ENCODE results near the gene DYNC1H1.

DYNC1H1 gene

GRCh38 chr14:101945171-101945570 is 19.2 kb upstream of the DYNC1H1 start:
- H3K9ac ChIP-seq (ENCODE audit: low read depth, low read length), result no peak overlapping the region
- no peaks in the 10 kb centered on the region for H3K9me3 ChIP-seq (ENCODE audit: control insufficient read depth, insufficient read depth, low read length)
- peaks cover 10% of the 10 kb centered on the region for H3K4me1 ChIP-seq (ENCODE audit: control insufficient read depth, insufficient read depth, low read length)
- no peak overlapping the region for H3K27ac ChIP-seq (ENCODE audit: low read depth, low read length)
- H3K36me3 ChIP-seq (ENCODE audit: control insufficient read depth, insufficient read depth, low read length), result no peaks in the 10 kb centered on the region
- H3K4me3 ChIP-seq (ENCODE audit: low read depth, low read length), result no peak overlapping the region
- H3K27me3 ChIP-seq (ENCODE audit: control insufficient read depth, insufficient read depth, low read length), result peaks cover 50% of the 10 kb centered on the region

GRCh38 chr14:101947577-101947903 is 16.8 kb upstream of the DYNC1H1 start:
- peak overlapping the region; percentile 83 for H3K9ac ChIP-seq (ENCODE audit: low read depth, low read length)
- H3K4me3 ChIP-seq (ENCODE audit: low read depth, low read length), result peak overlapping the region; percentile 86
- no peaks in the 10 kb centered on the region for H3K36me3 ChIP-seq (ENCODE audit: control insufficient read depth, insufficient read depth, low read length)
- peak overlapping the region; percentile 94 for H3K27ac ChIP-seq (ENCODE audit: low read depth, low read length)
- H3K4me1 ChIP-seq (ENCODE audit: control insufficient read depth, insufficient read depth, low read length), result peaks cover 10% of the 10 kb centered on the region
- no peaks in the 10 kb centered on the region for H3K9me3 ChIP-seq (ENCODE audit: control insufficient read depth, insufficient read depth, low read length)
- peaks cover 37% of the 10 kb centered on the region for H3K27me3 ChIP-seq (ENCODE audit: control insufficient read depth, insufficient read depth, low read length)

GRCh38 chr14:101947904-101948665 is 16.3 kb upstream of the DYNC1H1 start:
- H3K36me3 ChIP-seq (ENCODE audit: control insufficient read depth, insufficient read depth, low read length), result no peaks in the 10 kb centered on the region
- H3K9ac ChIP-seq (ENCODE audit: low read depth, low read length), result peak overlapping the region; percentile 83
- H3K27me3 ChIP-seq (ENCODE audit: control insufficient read depth, insufficient read depth, low read length), result peaks cover 31% of the 10 kb centered on the region
- peak overlapping the region; percentile 94 for H3K27ac ChIP-seq (ENCODE audit: low read depth, low read length)
- H3K4me3 ChIP-seq (ENCODE audit: low read depth, low read length), result peak overlapping the region; percentile 86
- H3K4me1 ChIP-seq (ENCODE audit: control insufficient read depth, insufficient read depth, low read length), result peaks cover 10% of the 10 kb centered on the region
- H3K9me3 ChIP-seq (ENCODE audit: control insufficient read depth, insufficient read depth, low read length), result no peaks in the 10 kb centered on the region

GRCh38 chr14:101948666-101949216 is 15.6 kb upstream of the DYNC1H1 start:
- H3K36me3 ChIP-seq (ENCODE audit: control insufficient read depth, insufficient read depth, low read length), result no peaks in the 10 kb centered on the region
- H3K27ac ChIP-seq (ENCODE audit: low read depth, low read length), result peak overlapping the region; percentile 85
- H3K27me3 ChIP-seq (ENCODE audit: control insufficient read depth, insufficient read depth, low read length), result peaks cover 25% of the 10 kb centered on the region
- H3K4me3 ChIP-seq (ENCODE audit: low read depth, low read length), result peak overlapping the region; percentile 72
- no peaks in the 10 kb centered on the region for H3K9me3 ChIP-seq (ENCODE audit: control insufficient read depth, insufficient read depth, low read length)
- H3K4me1 ChIP-seq (ENCODE audit: control insufficient read depth, insufficient read depth, low read length), result peaks cover 10% of the 10 kb centered on the region
- H3K9ac ChIP-seq (ENCODE audit: low read depth, low read length), result peak overlapping the region; percentile 64

- Histone ChIP-seq H3K27ac (ENCODE audit: low read depth, low read length) (no peak overlapping the region), H3K4me1 (ENCODE audit: control insufficient read depth, insufficient read depth, low read length) (peaks cover 5% of the 10 kb centered on the region; the same call in 1 of the 2 replicates)
Observed at GRCh38 chr14:101950100-101950499, 14.3 kb upstream of the DYNC1H1 start.

GRCh38 chr14:101950516-101951215 is 13.7 kb upstream of the DYNC1H1 start:
- H3K4me1 ChIP-seq (ENCODE audit: control insufficient read depth, insufficient read depth, low read length), result peaks cover 5% of the 10 kb centered on the region; the same call in 1 of the 2 replicates
- H3K4me3 ChIP-seq (ENCODE audit: low read depth, low read length), result no peak overlapping the region
- H3K9ac ChIP-seq (ENCODE audit: low read depth, low read length), result no peak overlapping the region
- no peaks in the 10 kb centered on the region for H3K36me3 ChIP-seq (ENCODE audit: control insufficient read depth, insufficient read depth, low read length)
- H3K27ac ChIP-seq (ENCODE audit: low read depth, low read length), result no peak overlapping the region
- H3K9me3 ChIP-seq (ENCODE audit: control insufficient read depth, insufficient read depth, low read length), result no peaks in the 10 kb centered on the region
- H3K27me3 ChIP-seq (ENCODE audit: control insufficient read depth, insufficient read depth, low read length), result peaks cover 12% of the 10 kb centered on the region

More at GRCh38 chr14:101950100-101950499, 14.3 kb upstream of the DYNC1H1 start:
- no peaks in the 10 kb centered on the region for H3K9me3 ChIP-seq (ENCODE audit: control insufficient read depth, insufficient read depth, low read length)
- H3K9ac ChIP-seq (ENCODE audit: low read depth, low read length), result no peak overlapping the region
- H3K4me3 ChIP-seq (ENCODE audit: low read depth, low read length), result no peak overlapping the region
- H3K27me3 ChIP-seq (ENCODE audit: control insufficient read depth, insufficient read depth, low read length), result peaks cover 12% of the 10 kb centered on the region
- H3K36me3 ChIP-seq (ENCODE audit: control insufficient read depth, insufficient read depth, low read length), result no peaks in the 10 kb centered on the region

- no peak overlapping the region for H3K27ac ChIP-seq (ENCODE audit: low read depth, low read length)
- H3K9me3 ChIP-seq (ENCODE audit: control insufficient read depth, insufficient read depth, low read length), result no peaks in the 10 kb centered on the region
- H3K4me1 ChIP-seq (ENCODE audit: control insufficient read depth, insufficient read depth, low read length), result peaks cover 5% of the 10 kb centered on the region; the same call in 1 of the 2 replicates
- H3K36me3 ChIP-seq (ENCODE audit: control insufficient read depth, insufficient read depth, low read length), result no peaks in the 10 kb centered on the region
- H3K4me3 ChIP-seq (ENCODE audit: low read depth, low read length), result no peak overlapping the region
- no peaks in the 10 kb centered on the region for H3K27me3 ChIP-seq (ENCODE audit: control insufficient read depth, insufficient read depth, low read length)
- no peak overlapping the region for H3K9ac ChIP-seq (ENCODE audit: low read depth, low read length)
Observed at GRCh38 chr14:101953151-101953550, 11.2 kb upstream of the DYNC1H1 start.

GRCh38 chr14:101954501-101954900 is 9.9 kb upstream of the DYNC1H1 start:
- H3K27me3 ChIP-seq (ENCODE audit: control insufficient read depth, insufficient read depth, low read length), result no peaks in the 10 kb centered on the region
- H3K9ac ChIP-seq (ENCODE audit: low read depth, low read length), result no peak overlapping the region
- no peaks in the 10 kb centered on the region for H3K4me1 ChIP-seq (ENCODE audit: control insufficient read depth, insufficient read depth, low read length)
- no peak overlapping the region for H3K27ac ChIP-seq (ENCODE audit: low read depth, low read length)
- no peaks in the 10 kb centered on the region for H3K36me3 ChIP-seq (ENCODE audit: control insufficient read depth, insufficient read depth, low read length)
- H3K9me3 ChIP-seq (ENCODE audit: control insufficient read depth, insufficient read depth, low read length), result no peaks in the 10 kb centered on the region
- no peak overlapping the region for H3K4me3 ChIP-seq (ENCODE audit: low read depth, low read length)

GRCh38 chr14:101955695-101956161 is 8.6 kb upstream of the DYNC1H1 start:
- no peak overlapping the region for H3K9ac ChIP-seq (ENCODE audit: low read depth, low read length)
- H3K9me3 ChIP-seq (ENCODE audit: control insufficient read depth, insufficient read depth, low read length), result no peaks in the 10 kb centered on the region
- no peak overlapping the region for H3K4me3 ChIP-seq (ENCODE audit: low read depth, low read length)
- no peaks in the 10 kb centered on the region for H3K36me3 ChIP-seq (ENCODE audit: control insufficient read depth, insufficient read depth, low read length)
- no peaks in the 10 kb centered on the region for H3K4me1 ChIP-seq (ENCODE audit: control insufficient read depth, insufficient read depth, low read length)
- H3K27me3 ChIP-seq (ENCODE audit: control insufficient read depth, insufficient read depth, low read length), result no peaks in the 10 kb centered on the region
- H3K27ac ChIP-seq (ENCODE audit: low read depth, low read length), result no peak overlapping the region

GRCh38 chr14:101956179-101956885 is 8.0 kb upstream of the DYNC1H1 start:
- Histone ChIP-seq H3K36me3 (ENCODE audit: control insufficient read depth, insufficient read depth, low read length) (no peaks in the 10 kb centered on the region), H3K27me3 (ENCODE audit: control insufficient read depth, insufficient read depth, low read length) (0 out of 2 replicates have a peak, but pooled peaks cover 2% of the 10 kb centered on the region), H3K27ac (ENCODE audit: low read depth, low read length) (no peak overlapping the region), H3K9me3 (ENCODE audit: control insufficient read depth, insufficient read depth, low read length) (no peaks in the 10 kb centered on the region), H3K4me1 (ENCODE audit: control insufficient read depth, insufficient read depth, low read length) (no peaks in the 10 kb centered on the region), H3K9ac (ENCODE audit: low read depth, low read length) (no peak overlapping the region), H3K4me3 (ENCODE audit: low read depth, low read length) (no peak overlapping the region)

All from HUES48 (cell line).